Stomach (tissue), 9 donors: ENCODE measurements around the gene SPAG16. TPM values are rescaled to one million over a fixed set of nuclear protein-coding genes. Genes with fewer than 3 reads are reported as not detected.
"Not testable (repeated sequence)": the region's sequence is repeated elsewhere in the genome, so short reads cannot be mapped to it uniquely, and the experiment has no call there.

ENCODE experiments used
- DNase-seq, 2 donors: peaks; one replicate each; pipeline versions ENCODE4 v3.0.0 to v3.0.0-alpha.2; 2013 to 2019
- H3K27ac ChIP-seq, 5 donors: fragments of 200-600 bp in 4 of 5; sonication (generic) in 4 of 5; one replicate each; pipeline ENCODE4 v1.5.1; 2013 to 2019; ENCODE audit warnings: mild to moderate bottlenecking in 1 of 5, moderate library complexity in 1 of 5
- H3K27me3 ChIP-seq, 3 donors: fragments of 200-600 bp; sonication (generic); one replicate each; pipeline ENCODE4 v1.5.1; 2017 to 2019; ENCODE audit warnings: mixed run types in 1 of 3
- H3K36me3 ChIP-seq, 4 donors: fragments of 200-600 bp; sonication (generic); 1 replicate in 3 of 4; 2 replicates in 1 of 4; pipeline ENCODE4 v1.5.1; 2016 to 2019
- H3K4me1 ChIP-seq, 4 donors: fragments of 200-600 bp; sonication (generic); one replicate each; pipeline ENCODE4 v1.5.1; 2016 to 2019
- H3K4me3 ChIP-seq, 4 donors: fragments of 200-600 bp; sonication (generic) in 3 of 4; one replicate each; pipeline ENCODE4 v1.5.1; 2016 to 2019; ENCODE audit warnings: mild to moderate bottlenecking in 1 of 4
- H3K9me3 ChIP-seq, 4 donors: fragments of 200-600 bp; sonication (generic); one replicate each; pipeline ENCODE4 v1.5.1; 2016 to 2019
- CTCF ChIP-seq, 7 experiments: fragments of 450-650 bp in 4 of 7; fragments of 200-600 bp in 3 of 7; sonication (generic) in 3 of 7; IDR thresholded peaks; one replicate each; pipeline ENCODE4 v1.5.1; 2016 to 2019; ENCODE audit warnings: antibody characterized with exemption in 7 of 7, control low read depth in 2 of 7, mild to moderate bottlenecking in 1 of 7
- EP300 ChIP-seq: sonication (generic); formaldehyde crosslinking; IDR thresholded peaks from one replicate; pipeline ENCODE4 v1.6.1; 2017; ENCODE audit warnings: antibody characterized with exemption
- POLR2A ChIP-seq, 4 donors: fragments of 450-650 bp; IDR thresholded peaks; one replicate each; pipeline ENCODE4 v1.6.1; 2016; ENCODE audit warnings: antibody characterized with exemption in 4 of 4, control low read depth in 2 of 4, mild to moderate bottlenecking in 1 of 4, moderate library complexity in 1 of 4
- POLR2AphosphoS5 ChIP-seq, 3 donors: sonication (generic); formaldehyde crosslinking; IDR thresholded peaks; one replicate each; pipeline ENCODE4 v1.6.1; 2016; ENCODE audit warnings: antibody characterized with exemption in 3 of 3
- WGBS, 5 donors: extraction: QIAGEN DNeasy Blood & Tissue Kit in 3 of 5; methylation state at CpG; one replicate each; pipeline versions ENCODE4 v1.1.5 to v1.1.7; 2013 to 2018; 5-methylcytosine and 5-hydroxymethylcytosine counted together
- intact Hi-C: fragments of 100-400 bp; cut with DNase I; formaldehyde crosslinking; loops from one replicate; pipeline ENCODE4 v1.15.1; 2023; ENCODE audit warnings: low total_unique reads
- polyA plus RNA-seq, 3 donors: library from polyadenylated mRNA; stranded (reverse); fragments of 200-250 nt; gene quantifications; one replicate each; pipeline ENCODE4 v1.2.3, GENCODE V29; 2013
- total RNA-seq, 5 donors: library from RNA; depleted of rRNA; stranded (reverse); fragments of >200 nt; gene quantifications; one replicate each; pipeline versions ENCODE4 v1.1.0 to v1.2.3, GENCODE V29; 2014 to 2016
- donor health status: healthy with polysubstance abuse.
- donor health status: Bipolar disorder and iron deficiency.
- donor health status: healthy.

The SPAG16 gene
- total and polyA plus RNA-seq, 8 donors = 16.0 to 137 (median 34.4) TPM

GRCh38 chr2:213682276-213682675, 398.0 kb downstream of the SPAG16 start:
- intact Hi-C loops = no loop called here
- Histone ChIP-seq H3K4me3 (no peak overlapping the region), H3K9me3 (no peaks in the 10 kb centered on the region), H3K4me1 (no peaks in the 10 kb centered on the region), H3K27ac (no peak overlapping the region), H3K36me3 (no peaks in the 10 kb centered on the region), H3K27me3 (no peaks in the 10 kb centered on the region)
- WGBS, 5 donors = 82 to 91% (median 87%) methylated on average over 2 of the region's 2 CpGs
- DNase-seq = no peak
- TF ChIP-seq EP300 = no peak
- TF ChIP-seq POLR2AphosphoS5 (IDR thresholded peaks at IDR 0.05) = no peak
- TF ChIP-seq CTCF (IDR thresholded peaks at IDR 0.05) = no peak
- TF ChIP-seq POLR2A (IDR thresholded peaks at IDR 0.05) = no peak

GRCh38 chr2:213688133-213688532, 403.9 kb downstream of the SPAG16 start:
- Histone ChIP-seq H3K4me1 (no peaks in the 10 kb centered on the region), H3K27me3 (no peaks in the 10 kb centered on the region), H3K27ac (no peak overlapping the region), H3K9me3 (peaks cover 0 to 6% (median 0%) of the 10 kb centered on the region in 4 donors), H3K36me3 (no peaks in the 10 kb centered on the region), H3K4me3 (no peak overlapping the region)
- intact Hi-C loops = no loop called here
- no peak for DNase-seq
- TF ChIP-seq EP300 (no peak), POLR2A (IDR thresholded peaks at IDR 0.05) (no peak), CTCF (IDR thresholded peaks at IDR 0.05) (no peak), POLR2AphosphoS5 (IDR thresholded peaks at IDR 0.05) (no peak)

DNA sequence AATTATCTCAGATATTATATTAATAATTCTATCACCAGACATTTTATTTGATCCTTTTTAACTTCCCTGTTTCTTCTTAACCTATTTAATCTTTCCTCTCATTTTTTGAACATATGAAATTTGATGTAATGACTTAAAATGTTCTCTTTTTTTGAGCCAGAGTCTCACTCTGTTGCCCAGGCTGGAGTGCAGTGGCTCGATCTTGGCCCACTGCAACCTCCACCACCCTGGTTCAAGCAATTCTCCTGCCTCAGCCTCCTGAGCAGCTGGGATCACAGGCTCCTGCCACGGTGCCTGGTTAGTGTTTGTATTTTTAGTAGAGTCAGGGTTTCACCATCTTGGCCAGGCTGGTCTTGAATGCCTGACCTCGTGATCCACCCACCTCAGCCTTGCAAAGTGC, 404.6 kb downstream of the SPAG16 start:
- H3K4me1 ChIP-seq, H3K36me3 ChIP-seq, H3K27ac ChIP-seq, H3K27me3 ChIP-seq, H3K4me3 ChIP-seq, H3K9me3 ChIP-seq, DNase-seq, intact Hi-C loops: not testable (repeated sequence)
- WGBS, 5 donors = 74 to 89% (median 79%) methylated on average over 3 of the region's 3 CpGs

DNA sequence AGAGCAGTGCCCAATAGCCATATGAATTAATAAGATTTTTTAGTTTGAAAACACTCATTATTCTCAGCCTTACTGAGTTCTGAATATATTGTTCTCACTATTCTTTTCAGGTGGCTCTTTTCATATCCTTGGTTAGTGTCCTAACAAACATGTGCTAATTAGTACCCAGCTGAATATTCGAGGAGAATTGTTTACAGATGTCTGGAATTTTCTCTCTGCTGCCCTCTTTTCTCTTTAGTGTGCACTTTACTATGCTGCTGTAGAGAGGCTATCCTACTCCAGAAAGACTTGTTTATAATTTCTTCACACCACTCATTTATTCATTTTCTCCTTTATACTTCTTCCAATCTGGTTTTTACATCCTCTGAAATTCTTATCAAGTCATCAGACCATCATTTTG, 405.3 kb downstream of the SPAG16 start:
- H3K4me1 ChIP-seq = no peaks in the 10 kb centered on the region
- intact Hi-C loops = no loop called here
- DNase-seq = no peak
- no peak overlapping the region for H3K27ac ChIP-seq
- no peaks in the 10 kb centered on the region for H3K36me3 ChIP-seq
- H3K27me3 ChIP-seq = no peaks in the 10 kb centered on the region
- peaks cover 0 to 6% (median 0%) of the 10 kb centered on the region in 4 donors for H3K9me3 ChIP-seq
- TF ChIP-seq EP300 (no peak), POLR2AphosphoS5 (IDR thresholded peaks at IDR 0.05) (no peak), POLR2A (IDR thresholded peaks at IDR 0.05) (no peak), CTCF (IDR thresholded peaks at IDR 0.05) (no peak)
- no peak overlapping the region for H3K4me3 ChIP-seq
- whole genome bisulfite sequencing, 5 donors = 35 to 65% (median 47%) methylated on average over 1 of the region's 1 CpG

GRCh38 chr2:213691351-213691750, 407.1 kb downstream of the SPAG16 start:
- Histone ChIP-seq H3K9me3 (peaks cover 0 to 6% (median 0%) of the 10 kb centered on the region in 4 donors), H3K4me3 (no peak overlapping the region), H3K27me3 (no peaks in the 10 kb centered on the region), H3K4me1 (no peaks in the 10 kb centered on the region), H3K36me3 (no peaks in the 10 kb centered on the region), H3K27ac (no peak overlapping the region)
- TF ChIP-seq CTCF (IDR thresholded peaks at IDR 0.05) = no peak
- TF ChIP-seq EP300 = no peak
- no peak for TF ChIP-seq POLR2AphosphoS5 (IDR thresholded peaks at IDR 0.05)
- TF ChIP-seq POLR2A (IDR thresholded peaks at IDR 0.05) = no peak
- DNase-seq = no peak
- intact Hi-C loops = no loop called here
